GM23248 (cell line): ENCODE results near the gene ZG16B.

Experiments
- EZH2 ChIP-seq: fragments of 200-600 bp; sonication (generic); IDR thresholded peaks from 2 replicates; pipeline ENCODE4 v1.6.1; 2018; ENCODE audit warnings: antibody characterized with exemption, mild to moderate bottlenecking; ENCODE audit not compliant: insufficient read depth, poor library complexity, severe bottlenecking
- EZH2phosphoT487 ChIP-seq: fragments of 200-600 bp; sonication (generic); IDR thresholded peaks from 2 replicates; pipeline ENCODE4 v1.6.1; 2018; ENCODE audit warnings: antibody characterized with exemption, moderate library complexity, mild to moderate bottlenecking, low read depth; ENCODE audit not compliant: insufficient read depth

- TF ChIP-seq EZH2phosphoT487: no peak
- TF ChIP-seq EZH2: no peak
Measured at GRCh38 chr16:2822158-2822495, 8.0 kb upstream of the ZG16B start.
